Ishikawa (cell line): ENCODE measurements around the gene HOXD8.

Experiments used
- CEBPB ChIP-seq: IDR thresholded peaks from 2 replicates; pipeline ENCODE4 v1.6.1; 2012
- CREB1 ChIP-seq: IDR thresholded peaks from 2 replicates; pipeline ENCODE4 v1.6.1; 2012; ENCODE audit warnings: low read depth
- EGR1 ChIP-seq: IDR thresholded peaks from 2 replicates; pipeline ENCODE4 v1.6.1; 2012
- EP300 ChIP-seq: IDR thresholded peaks from 2 replicates; pipeline ENCODE4 v1.6.1; 2012; ENCODE audit warnings: borderline replicate concordance
- FOXM1 ChIP-seq: IDR thresholded peaks from 2 replicates; pipeline ENCODE4 v1.6.1; 2012; ENCODE audit warnings: low read depth, borderline replicate concordance
- MAX ChIP-seq: IDR thresholded peaks from 2 replicates; pipeline ENCODE4 v1.6.1; 2012
- NFIC ChIP-seq: IDR thresholded peaks from 2 replicates; pipeline ENCODE4 v1.6.1; 2012
- RAD21 ChIP-seq: IDR thresholded peaks from 2 replicates; pipeline ENCODE4 v1.6.1; 2012; ENCODE audit warnings: low read depth
- REST ChIP-seq: IDR thresholded peaks from 2 replicates; pipeline ENCODE4 v1.6.1; 2012; ENCODE audit warnings: low read depth, mild to moderate bottlenecking
- TAF1 ChIP-seq: IDR thresholded peaks from 2 replicates; pipeline ENCODE4 v1.6.1; 2012; ENCODE audit warnings: low read depth, mild to moderate bottlenecking
- TCF12 ChIP-seq: IDR thresholded peaks from 2 replicates; pipeline ENCODE4 v1.6.1; 2012; ENCODE audit warnings: low read depth
- TEAD4 ChIP-seq: IDR thresholded peaks from 2 replicates; pipeline ENCODE4 v1.6.1; 2012
- USF1 ChIP-seq: IDR thresholded peaks from 2 replicates; pipeline ENCODE4 v1.6.1; 2012
- YY1 ChIP-seq: IDR thresholded peaks from 2 replicates; pipeline ENCODE4 v1.6.1; 2012; ENCODE audit warnings: low read depth
- ZBTB7A ChIP-seq: IDR thresholded peaks from 2 replicates; pipeline ENCODE4 v1.6.1; 2012; ENCODE audit warnings: low read depth

HOXD8 gene

DNA sequence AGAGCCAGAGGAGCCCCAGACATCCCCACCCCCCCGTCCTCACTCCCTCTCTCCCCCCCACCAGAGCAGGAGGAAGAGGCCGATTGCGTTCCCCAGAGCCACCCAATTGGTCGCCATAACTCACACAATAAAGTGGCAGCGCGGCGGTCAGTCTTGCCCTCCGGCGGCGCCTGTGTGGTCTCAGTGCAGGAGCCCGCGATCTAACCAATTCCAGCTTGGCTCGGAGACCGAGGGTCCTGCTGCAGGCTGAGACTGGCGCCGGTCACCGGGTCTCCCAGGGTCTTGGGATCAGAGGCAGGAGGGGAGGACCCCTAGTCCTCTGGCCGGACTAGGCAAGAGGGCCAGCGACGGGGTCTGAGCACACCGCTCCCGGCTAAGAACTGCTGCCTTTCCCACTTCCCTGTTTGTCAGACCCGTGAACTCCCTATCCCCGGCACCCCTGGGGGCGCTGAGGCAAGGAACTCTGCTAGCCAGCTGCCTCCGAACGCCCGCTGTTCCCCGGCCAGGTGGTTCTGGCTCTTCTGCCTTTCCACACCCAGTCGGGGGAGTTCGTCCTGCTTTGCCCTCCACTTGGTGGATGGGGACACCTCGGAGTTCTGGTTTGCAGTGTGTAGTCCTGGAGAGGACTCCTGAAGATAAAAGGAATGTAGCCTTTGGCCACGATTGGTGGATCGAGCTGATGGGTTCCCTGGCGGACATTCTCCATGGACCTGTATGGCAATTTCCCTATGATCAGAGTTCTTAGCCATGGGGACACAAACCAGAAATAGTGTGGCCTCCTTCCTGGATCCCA lies 30.9 kb upstream of the HOXD8 start:
- TF ChIP-seq CEBPB, result no peak
- TF ChIP-seq YY1, result no peak
- TF ChIP-seq TEAD4, result no peak
- no peak for TF ChIP-seq REST
- TF ChIP-seq EGR1, result no peak
- no peak for TF ChIP-seq TAF1
- TF ChIP-seq TCF12, result no peak
- no peak for TF ChIP-seq RAD21
- TF ChIP-seq MAX, result no peak
- no peak for TF ChIP-seq EP300

GRCh38 chr2:176099159-176099727 lies 30.3 kb upstream of the HOXD8 start:
- TF ChIP-seq FOXM1, result no peak
- TF ChIP-seq TCF12, result no peak
- no peak for TF ChIP-seq NFIC
- TF ChIP-seq YY1, result no peak
- no peak for TF ChIP-seq EP300
- TF ChIP-seq CREB1, result no peak
- no peak for TF ChIP-seq TAF1
- no peak for TF ChIP-seq ZBTB7A

DNA sequence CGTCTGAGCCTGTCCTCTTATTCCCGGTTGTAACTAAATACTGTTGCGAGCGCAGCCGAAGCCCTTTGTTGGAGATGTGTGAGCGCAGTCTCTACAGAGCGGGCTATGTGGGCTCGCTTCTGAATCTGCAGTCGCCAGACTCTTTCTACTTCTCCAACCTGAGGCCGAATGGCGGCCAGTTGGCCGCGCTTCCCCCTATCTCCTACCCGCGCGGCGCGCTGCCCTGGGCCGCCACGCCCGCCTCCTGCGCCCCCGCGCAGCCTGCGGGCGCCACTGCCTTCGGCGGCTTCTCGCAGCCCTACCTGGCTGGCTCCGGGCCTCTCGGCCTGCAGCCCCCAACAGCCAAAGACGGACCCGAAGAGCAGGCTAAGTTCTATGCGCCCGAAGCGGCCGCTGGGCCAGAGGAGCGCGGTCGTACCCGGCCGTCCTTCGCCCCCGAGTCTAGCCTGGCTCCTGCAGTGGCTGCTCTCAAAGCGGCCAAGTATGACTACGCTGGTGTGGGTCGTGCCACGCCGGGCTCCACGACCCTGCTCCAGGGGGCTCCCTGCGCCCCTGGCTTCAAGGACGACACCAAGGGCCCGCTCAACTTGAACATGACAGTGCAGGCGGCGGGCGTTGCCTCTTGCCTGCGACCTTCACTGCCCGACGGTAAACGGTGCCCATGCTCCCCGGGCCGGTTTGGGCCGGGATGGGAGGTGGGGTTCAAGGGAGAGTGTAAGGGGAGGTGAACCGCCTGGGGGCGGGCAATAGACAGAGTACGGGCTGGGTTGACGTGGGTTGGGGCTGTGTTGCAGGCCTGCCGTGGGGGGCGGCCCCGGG lies 29.6 kb upstream of the HOXD8 start, which contains the start of gene HOXD12:
TSS of gene HOXD12 (plus strand) at position 68 of the 819 bp plus-strand sequence. CDS start at position 75, 7 bp downstream.
- no peak for TF ChIP-seq RAD21
- no peak for TF ChIP-seq TAF1
- no peak for TF ChIP-seq EP300
- no peak for TF ChIP-seq TCF12
- TF ChIP-seq CEBPB, result no peak
- TF ChIP-seq YY1, result no peak
- no peak for TF ChIP-seq ZBTB7A
- TF ChIP-seq FOXM1, result no peak
- no peak for TF ChIP-seq CREB1
- no peak for TF ChIP-seq NFIC
- no peak for TF ChIP-seq EGR1
- TF ChIP-seq TEAD4, result no peak
- TF ChIP-seq MAX, result no peak
- TF ChIP-seq USF1, result no peak
- no peak for TF ChIP-seq REST

DNA sequence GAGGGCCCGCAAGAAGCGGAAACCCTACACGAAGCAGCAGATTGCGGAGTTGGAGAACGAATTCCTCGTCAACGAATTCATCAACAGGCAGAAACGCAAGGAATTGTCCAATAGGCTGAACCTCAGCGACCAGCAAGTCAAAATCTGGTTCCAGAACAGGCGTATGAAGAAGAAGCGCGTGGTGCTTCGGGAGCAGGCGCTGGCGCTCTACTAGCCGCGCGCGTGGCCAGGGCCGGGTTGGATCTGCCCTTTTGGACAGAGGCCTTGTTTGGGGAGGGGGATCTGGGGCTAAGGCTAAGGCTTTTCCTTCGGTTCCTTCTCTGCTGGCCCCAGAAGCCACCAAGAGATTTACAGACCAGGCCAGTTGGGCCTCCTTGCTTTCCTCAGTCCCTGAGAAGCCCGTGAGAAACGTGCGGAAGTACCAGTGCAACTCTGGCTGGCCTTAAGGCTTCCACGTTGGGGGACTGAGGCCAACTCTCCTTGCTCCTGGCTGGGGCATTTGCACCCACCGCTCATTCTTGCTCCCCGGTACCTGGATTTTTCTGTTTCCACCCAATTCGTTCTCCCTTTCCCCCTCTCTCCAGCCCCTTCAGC lies 28.9 kb upstream of the HOXD8 start:
- TF ChIP-seq YY1 (no peak), RAD21 (no peak), REST (no peak), EP300 (no peak)
